Right lobe of liver (tissue), 4 donors: ENCODE measurements around the gene UBE3C.

Experiments used
- CTCF ChIP-seq, 4 donors: fragments of 200-600 bp in 3 of 4; fragments of 450-650 bp in 1 of 4; IDR thresholded peaks; one replicate each; pipeline versions ENCODE4 v1.5.1 to v1.8.0; 2016 to 2022; ENCODE audit warnings: antibody characterized with exemption in 4 of 4, mild to moderate bottlenecking in 2 of 4
- POLR2A ChIP-seq: fragments of 450-650 bp; IDR thresholded peaks from one replicate; pipeline ENCODE4 v1.6.1; 2017; ENCODE audit warnings: antibody characterized with exemption, mild to moderate bottlenecking
- donor health status: DM: no; HTN: no; CAD: no.
- donor health status: DM: no; HTN: no; CAD: no.
- donor health status: DM: no; HTN: yes; CAD: no.

- TF ChIP-seq CTCF (IDR thresholded peaks at IDR 0.05) (no peak), POLR2A (no peak)
These were observed 20.9 kb upstream of the UBE3C start for GRCh38 chr7:157117796-157118195.
